ENCODE measurements around the gene TLR10. TPM values are rescaled to one million over a fixed set of nuclear protein-coding genes. Genes with fewer than 3 reads are reported as not detected.

Gene TLR10
- total RNA-seq, 2 donors from 2014 or later, result 0.27 TPM; not detected in 1

DNA sequence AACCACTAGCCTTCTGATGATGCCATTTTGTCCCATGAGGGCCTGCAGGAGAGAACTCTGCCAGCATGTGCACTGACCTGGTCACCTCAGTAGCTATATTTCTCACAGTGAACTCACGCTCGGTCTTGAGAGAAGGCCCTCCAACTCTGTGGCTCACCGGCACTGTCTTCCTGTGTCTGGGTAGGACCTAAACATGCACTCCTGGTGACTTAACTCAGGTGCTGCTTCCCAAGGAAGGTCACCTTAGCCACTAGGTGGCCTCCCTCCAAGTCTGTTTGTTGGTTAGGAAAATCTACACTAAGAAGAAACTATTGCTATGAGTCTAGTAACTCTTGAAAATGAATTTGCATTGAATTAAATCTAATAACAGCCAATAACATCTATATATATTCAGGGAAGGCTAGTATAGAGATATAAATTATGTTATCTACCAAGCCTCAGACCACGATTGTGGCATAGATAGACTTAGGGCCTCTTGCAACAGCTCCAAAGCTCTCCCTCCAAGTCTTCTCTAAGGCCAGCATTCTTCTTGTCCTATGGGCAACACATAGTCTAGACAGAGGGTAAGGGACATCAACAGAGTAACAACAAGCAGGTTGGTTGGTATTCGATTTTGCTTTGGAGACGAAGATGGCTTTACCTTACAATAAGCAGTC, 24.7 kb downstream of the TLR10 start:
- no peaks in the 10 kb centered on the region for H3K9me3 Mint-ChIP-seq
- DNase-seq (ENCODE audit: low spot score in 2 of 2) (no peak), ATAC-seq (peak in 1 of 2 donors; percentile 47)
- H3K27ac Mint-ChIP-seq, result no peak overlapping the region
- no peaks in the 10 kb centered on the region for H3K36me3 Mint-ChIP-seq

DNA sequence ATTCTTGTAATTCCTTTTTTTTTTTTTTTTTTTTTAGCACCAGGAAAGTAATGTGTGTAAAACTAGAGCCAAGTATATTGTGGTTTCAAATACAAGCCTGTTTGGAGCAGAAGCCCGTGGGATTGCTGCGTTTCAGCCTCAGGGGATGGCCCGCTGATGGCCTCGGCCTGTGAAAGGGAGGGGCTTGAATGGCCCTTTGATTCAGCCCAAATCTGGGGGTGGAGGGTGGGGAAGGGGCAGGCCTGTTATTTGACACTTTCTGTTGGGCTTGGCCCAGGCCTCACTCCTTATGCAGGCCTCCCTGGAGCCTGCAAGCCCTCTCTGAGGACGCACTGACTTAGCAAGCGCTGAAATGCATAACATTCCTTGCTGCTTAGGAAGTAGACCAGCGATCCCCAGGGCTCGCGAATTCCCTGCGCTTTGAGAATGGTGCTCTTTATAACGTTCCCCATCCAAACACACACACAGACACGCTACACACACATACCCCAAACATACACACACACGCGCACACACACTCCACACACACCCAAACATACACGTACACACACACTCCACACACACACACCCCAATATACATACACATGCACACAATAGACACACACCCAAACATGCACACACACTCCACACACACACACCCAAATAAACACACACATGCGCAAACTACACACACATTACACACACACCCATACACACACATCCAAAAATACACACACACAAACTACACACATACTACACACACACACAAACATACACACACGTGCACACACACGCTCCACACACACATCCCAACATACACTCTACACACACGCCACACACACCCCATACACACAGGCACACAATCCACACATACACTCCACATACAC, 29.6 kb downstream of the TLR10 start:
- DNase-seq (ENCODE audit: low spot score in 2 of 2) (no peak), ATAC-seq (peak in 1 of 2 donors; percentile 29)
- Mint-ChIP-seq H3K36me3 (peaks cover 7% of the 10 kb centered on the region in 2 donors), H3K27ac (no peak overlapping the region), H3K9me3 (peaks cover 0 to 6% of the 10 kb centered on the region in 2 donors)

DNA sequence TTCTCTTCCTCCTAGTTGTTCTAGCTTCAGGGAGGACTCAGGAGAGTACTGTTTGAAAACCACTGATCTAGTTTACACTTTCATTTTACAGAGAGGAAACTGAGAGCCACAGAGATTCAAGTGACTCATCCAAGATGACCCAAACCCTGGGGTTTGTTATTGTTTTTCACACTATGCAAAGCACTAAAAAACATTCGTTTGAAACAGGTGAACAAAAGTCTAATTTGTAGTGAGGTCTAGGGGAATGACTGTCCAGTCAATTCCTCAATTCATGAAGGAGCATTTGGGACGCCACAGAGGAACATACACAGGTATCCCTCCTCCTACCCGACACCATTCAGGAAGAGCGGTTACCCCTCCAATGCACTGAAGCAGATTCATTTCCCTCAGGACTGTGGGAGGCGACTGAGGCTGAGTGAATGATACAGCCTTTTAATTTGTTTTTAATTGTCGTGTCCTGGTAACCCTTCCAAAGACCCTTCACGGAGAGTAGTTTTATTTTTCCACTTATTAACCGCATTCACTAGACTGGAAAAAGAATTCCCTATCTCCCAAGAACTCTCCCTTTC, 30.3 kb downstream of the TLR10 start:
- H3K36me3 Mint-ChIP-seq, result peaks cover 10% of the 10 kb centered on the region in 2 donors
- DNase-seq (ENCODE audit: low spot score in 2 of 2), result no peak
- peak overlapping the region in 1 of 2 donors; percentile 24 for H3K27ac Mint-ChIP-seq
- peak; percentile 43 to 95 for ATAC-seq
- peaks cover 0 to 8% of the 10 kb centered on the region in 2 donors for H3K9me3 Mint-ChIP-seq

DNA sequence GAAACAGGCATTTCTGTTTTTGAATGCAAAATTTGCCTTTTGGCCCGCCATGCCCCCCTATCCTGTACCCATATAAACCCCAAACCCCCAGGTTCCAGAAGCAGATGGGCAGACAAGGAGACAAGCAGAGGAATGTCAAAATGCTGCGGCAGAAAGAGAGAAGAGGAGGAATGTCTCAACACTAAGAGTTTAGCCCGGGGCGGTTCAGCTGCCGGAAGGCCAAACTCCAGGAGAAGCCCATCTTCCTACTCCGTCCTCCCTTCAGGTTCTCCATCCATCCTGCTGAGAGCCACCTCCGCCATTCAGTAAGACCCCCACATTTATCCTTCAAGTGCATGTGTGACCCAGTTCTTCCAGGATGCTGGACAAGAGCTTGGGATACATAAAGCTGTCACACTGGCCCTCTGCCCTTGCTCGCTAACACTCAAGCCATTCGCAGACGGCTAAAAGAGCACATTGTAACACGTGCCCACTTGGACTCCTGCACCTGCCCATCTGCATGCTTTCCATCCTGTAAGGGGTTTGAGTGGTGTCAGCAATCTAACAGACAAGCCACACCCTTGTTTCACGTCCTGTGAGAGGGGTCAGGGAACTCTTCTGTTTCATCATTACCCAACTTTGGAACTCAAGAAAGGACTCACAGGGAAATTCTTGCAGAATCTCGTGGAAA, 31.3 kb downstream of the TLR10 start:
- H3K27ac Mint-ChIP-seq, result no peak overlapping the region
- DNase-seq (ENCODE audit: low spot score in 2 of 2) (no peak), ATAC-seq (no peak)
- peaks cover 6 to 16% of the 10 kb centered on the region in 2 donors for H3K9me3 Mint-ChIP-seq
- peaks cover 10 to 18% of the 10 kb centered on the region in 2 donors for H3K36me3 Mint-ChIP-seq

DNA sequence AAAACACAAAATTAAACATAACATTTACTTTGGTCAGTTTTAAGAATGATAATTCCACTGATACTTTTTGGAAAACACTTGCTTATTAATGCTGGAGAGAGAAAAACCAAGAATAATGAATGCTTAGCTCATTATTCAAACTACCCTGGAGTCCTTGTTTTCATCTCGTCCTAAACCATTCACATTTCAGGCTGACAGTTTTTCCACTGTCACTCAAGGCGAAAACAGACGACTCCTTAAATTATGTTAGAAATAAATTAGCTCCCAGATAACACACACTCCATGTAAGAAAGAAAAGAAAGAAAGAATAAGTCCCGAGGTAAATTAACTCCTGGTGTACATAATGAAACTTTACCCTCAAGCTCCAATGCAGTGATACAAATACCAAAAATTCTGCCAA, 33.5 kb downstream of the TLR10 start:
- no peak for ATAC-seq
- H3K36me3 Mint-ChIP-seq, result peaks cover 10 to 19% of the 10 kb centered on the region in 2 donors

DNA sequence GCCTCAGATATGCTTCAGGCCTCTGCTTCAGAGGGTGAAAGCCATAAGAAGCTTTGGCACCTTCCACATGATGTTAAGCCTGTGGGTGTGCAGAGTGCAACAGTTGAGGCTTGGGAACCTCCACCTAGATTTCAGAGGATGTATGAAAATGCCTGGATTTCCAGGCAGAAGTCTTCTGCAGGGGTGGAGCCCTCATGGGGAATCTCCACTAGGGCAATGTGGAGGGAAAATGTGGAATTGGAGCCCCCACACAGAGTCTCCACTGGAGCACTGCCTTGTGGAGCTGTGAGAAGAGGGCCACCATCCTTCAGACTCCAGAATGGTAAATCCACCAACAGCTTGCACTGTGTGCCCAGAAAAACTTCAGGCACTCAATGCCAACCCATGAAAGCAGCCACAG, 35.2 kb downstream of the TLR10 start:
- peaks cover 6 to 17% of the 10 kb centered on the region in 2 donors for H3K9me3 Mint-ChIP-seq
- no peak for ATAC-seq

More for the DNA sequence above, 33.5 kb downstream of the TLR10 start:
- Mint-ChIP-seq H3K27ac (no peak overlapping the region), H3K9me3 (peaks cover 6 to 17% of the 10 kb centered on the region in 2 donors)
- no peak for DNase-seq (ENCODE audit: low spot score in 2 of 2)

DNA sequence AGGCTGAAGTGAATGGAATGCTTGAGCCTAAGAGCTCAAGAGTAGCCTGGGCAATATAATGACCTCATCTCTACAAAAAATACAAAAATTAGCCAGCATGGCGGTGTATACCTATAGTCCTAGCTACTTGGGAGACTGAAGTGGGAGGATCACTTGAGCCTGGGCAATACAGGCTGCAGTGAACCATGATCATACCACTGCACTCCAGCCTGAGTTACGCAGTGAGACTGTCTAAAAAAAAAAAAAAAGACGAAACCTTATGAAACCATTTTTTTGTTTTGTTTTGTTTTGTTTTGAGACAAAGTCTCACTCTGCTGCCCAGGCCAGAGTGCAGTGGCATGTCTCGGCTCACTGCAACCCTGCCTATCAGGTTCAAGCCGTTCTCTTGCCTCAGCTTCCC, 36.9 kb downstream of the TLR10 start:
- Mint-ChIP-seq H3K27ac (no peak overlapping the region), H3K36me3 (peaks cover 10 to 19% of the 10 kb centered on the region in 2 donors), H3K9me3 (peaks cover 6 to 17% of the 10 kb centered on the region in 2 donors)
- DNase-seq (ENCODE audit: low spot score in 2 of 2), result no peak
- no peak for ATAC-seq

More for the DNA sequence above, 35.2 kb downstream of the TLR10 start:
- DNase-seq (ENCODE audit: low spot score in 2 of 2), result no peak
- no peak overlapping the region for H3K27ac Mint-ChIP-seq
- peaks cover 10 to 19% of the 10 kb centered on the region in 2 donors for H3K36me3 Mint-ChIP-seq

DNA sequence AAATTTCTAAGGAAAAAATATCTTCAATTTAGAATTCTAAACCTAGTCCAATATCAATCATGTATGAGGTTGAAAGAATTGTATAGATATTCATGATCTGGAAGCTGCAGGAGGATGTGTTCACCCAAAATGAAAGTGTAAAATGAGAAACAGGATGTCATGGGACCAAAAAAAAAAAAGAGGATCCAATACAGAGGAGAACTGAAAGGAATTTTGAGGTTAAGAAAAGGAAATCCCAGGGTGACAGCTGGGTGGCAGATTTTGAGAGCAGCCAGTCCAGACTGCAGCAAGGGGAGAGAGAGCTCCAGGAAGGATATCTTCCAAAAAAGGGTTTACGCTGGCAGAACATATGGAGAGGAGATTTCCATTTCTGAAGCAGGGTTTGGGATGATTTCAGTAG, 38.9 kb downstream of the TLR10 start:
- no peak for ATAC-seq

DNA sequence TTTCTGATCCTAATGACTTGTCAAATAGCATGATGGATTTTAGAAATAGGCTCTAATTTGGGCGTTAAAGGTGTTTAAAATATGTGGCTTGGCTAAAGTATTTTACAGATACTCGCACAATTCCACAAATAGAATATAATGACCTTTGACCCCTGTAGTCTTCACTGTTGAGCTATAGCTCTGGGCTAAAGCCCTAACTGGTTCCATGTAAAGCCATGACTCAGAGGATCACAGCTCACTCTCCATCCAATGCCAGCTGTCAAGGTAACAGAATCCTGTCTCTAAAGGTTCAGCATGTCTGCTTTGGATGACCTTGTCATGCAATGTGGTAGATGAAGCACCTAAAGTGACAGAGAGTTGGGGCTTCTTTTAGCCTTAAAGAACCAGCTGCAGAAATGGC, 42.5 kb downstream of the TLR10 start:
- Mint-ChIP-seq H3K9me3 (no peaks in the 10 kb centered on the region), H3K27ac (no peak overlapping the region), H3K36me3 (no peaks in the 10 kb centered on the region)
- no peak for ATAC-seq
- no peak for DNase-seq (ENCODE audit: low spot score in 2 of 2)

More for the DNA sequence above, 38.9 kb downstream of the TLR10 start:
- H3K9me3 Mint-ChIP-seq, result peaks cover 6 to 17% of the 10 kb centered on the region in 2 donors
- no peak overlapping the region for H3K27ac Mint-ChIP-seq
- no peak for DNase-seq (ENCODE audit: low spot score in 2 of 2)
- H3K36me3 Mint-ChIP-seq, result peaks cover 10 to 19% of the 10 kb centered on the region in 2 donors

DNA sequence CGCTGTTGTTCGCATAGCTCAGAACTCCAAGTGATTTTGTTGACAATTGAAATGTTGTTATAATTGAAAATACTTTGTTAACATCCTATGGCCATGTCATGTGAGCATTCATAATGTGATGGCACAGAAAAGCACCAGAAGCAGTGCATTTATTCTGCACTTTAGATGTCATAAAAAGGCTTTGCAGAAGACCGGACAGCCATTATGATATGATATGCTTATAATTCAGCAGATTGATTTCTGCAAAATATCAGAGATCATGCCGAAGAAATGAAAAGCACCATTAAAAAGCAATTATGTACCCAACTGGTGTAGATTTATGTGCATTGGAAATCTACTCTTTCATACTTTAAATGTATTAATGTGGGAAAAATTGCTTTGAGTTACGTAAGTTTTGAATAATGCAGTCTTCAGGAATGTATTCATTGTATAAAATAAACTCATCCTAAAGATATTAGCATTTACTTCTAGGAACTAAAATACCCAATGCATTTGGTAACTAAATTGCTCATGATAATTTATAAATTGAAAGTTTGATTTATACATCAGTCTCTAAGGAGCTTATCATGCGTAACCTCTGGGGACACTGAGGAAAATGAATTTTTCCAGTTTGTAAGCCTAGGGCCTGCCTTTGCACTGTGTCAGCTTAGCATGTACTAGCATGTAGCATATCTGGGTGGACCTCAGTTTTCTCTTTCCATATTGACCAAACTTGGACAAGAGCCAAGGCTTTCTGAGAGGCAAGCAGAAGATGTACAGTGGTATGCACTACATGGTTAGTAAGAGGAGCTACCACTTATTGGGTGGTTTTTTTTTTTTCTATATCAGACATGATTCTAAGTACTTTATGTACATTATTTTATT, 43.6 kb downstream of the TLR10 start:
- no peak for DNase-seq (ENCODE audit: low spot score in 2 of 2)
- Mint-ChIP-seq H3K36me3 (no peaks in the 10 kb centered on the region), H3K9me3 (no peaks in the 10 kb centered on the region), H3K27ac (no peak overlapping the region)
- ATAC-seq, result no peak

DNA sequence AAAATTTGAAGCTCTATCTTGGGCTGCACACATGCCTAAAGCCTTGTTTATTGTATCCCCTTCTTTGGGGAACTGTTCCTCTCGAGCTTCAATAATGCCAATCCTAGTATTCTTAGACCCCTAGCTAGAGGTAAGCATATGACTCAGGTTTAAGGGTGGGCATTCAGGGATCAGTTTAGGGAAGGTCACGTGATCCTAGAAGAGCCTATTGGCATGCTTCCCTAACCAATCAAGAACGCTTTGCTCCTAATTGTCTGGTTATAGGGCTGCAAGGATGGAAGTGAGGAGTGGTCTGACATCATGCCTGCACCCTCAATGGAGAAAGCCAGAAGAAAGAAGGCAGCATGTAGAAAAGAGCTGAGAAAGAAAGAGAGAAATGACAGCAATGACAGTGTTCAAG, 46.9 kb downstream of the TLR10 start:
- H3K27ac Mint-ChIP-seq, result no peak overlapping the region
- ATAC-seq, result no peak
- peaks cover 13 to 14% of the 10 kb centered on the region in 2 donors for H3K9me3 Mint-ChIP-seq
- no peak for DNase-seq (ENCODE audit: low spot score in 2 of 2)
- peaks cover 0 to 9% of the 10 kb centered on the region in 2 donors for H3K36me3 Mint-ChIP-seq

DNA sequence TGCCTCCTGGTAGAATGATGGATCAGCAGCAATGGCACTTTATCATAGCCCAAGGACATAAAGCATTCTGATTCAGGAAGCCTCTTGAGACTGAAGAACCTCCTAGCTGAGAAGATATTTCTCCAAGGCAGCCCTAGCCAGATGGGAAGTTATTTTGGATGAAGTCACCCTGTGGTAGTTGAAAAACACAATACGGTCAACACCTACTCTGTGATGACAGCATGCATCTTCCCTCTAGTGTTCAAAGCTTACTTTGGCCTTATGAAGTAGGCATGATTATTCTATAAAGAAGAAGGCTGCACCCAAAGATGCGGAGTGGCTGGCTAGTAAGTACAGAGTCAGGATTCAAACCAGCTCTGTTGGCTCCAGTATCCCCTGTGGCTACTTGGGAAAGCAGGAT, 47.9 kb downstream of the TLR10 start:
- H3K27ac Mint-ChIP-seq, result no peak overlapping the region
- peaks cover 13 to 14% of the 10 kb centered on the region in 2 donors for H3K9me3 Mint-ChIP-seq
- ATAC-seq, result no peak
- no peak for DNase-seq (ENCODE audit: low spot score in 2 of 2)
- H3K36me3 Mint-ChIP-seq, result peaks cover 0 to 9% of the 10 kb centered on the region in 2 donors

DNA sequence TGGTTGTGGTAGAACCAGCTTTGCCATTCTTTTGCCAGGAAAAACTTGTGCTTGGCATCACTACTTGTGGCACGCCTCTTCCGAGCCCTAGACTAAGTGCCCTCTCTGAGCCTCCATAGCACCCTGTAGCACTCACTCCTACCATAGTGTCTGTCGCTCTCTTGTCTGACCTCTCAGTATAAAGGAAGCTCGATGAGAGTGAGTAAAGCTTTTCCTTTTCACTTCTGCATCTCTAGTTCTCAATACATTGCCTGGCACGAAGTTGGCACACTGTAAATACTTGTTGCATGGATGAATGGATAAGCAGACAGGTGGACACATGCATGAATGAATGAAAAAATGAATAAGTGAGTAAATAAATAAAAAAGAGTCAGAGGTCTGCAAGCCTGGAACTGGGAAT, 48.3 kb downstream of the TLR10 start:
- H3K27ac Mint-ChIP-seq, result no peak overlapping the region
- peaks cover 13 to 14% of the 10 kb centered on the region in 2 donors for H3K9me3 Mint-ChIP-seq

DNA sequence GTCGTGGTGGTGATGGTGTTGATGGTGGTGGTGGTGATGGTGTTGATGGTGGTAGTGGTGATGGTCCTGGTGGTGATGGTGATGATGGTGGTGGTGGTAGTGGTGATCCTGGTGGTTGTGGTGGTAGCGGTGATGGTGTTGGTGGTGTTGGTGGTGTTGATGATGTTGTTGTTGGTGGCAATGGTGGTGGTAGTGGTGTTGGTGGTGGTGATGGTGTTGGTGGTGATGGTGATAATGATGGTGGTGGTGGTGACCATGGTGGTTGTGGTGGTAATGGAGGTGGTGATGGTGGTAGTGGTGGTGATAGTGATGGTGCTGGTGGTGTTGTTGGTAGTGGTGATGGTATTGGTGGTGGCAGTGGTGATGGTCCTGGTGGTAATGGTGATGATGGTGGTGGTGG, 49.1 kb downstream of the TLR10 start:
- H3K36me3 Mint-ChIP-seq, result peaks cover 0 to 9% of the 10 kb centered on the region in 2 donors
- ATAC-seq, result no peak

More for the DNA sequence above, 48.3 kb downstream of the TLR10 start:
- peaks cover 0 to 9% of the 10 kb centered on the region in 2 donors for H3K36me3 Mint-ChIP-seq
- no peak for DNase-seq (ENCODE audit: low spot score in 2 of 2)
- no peak for ATAC-seq

DNA sequence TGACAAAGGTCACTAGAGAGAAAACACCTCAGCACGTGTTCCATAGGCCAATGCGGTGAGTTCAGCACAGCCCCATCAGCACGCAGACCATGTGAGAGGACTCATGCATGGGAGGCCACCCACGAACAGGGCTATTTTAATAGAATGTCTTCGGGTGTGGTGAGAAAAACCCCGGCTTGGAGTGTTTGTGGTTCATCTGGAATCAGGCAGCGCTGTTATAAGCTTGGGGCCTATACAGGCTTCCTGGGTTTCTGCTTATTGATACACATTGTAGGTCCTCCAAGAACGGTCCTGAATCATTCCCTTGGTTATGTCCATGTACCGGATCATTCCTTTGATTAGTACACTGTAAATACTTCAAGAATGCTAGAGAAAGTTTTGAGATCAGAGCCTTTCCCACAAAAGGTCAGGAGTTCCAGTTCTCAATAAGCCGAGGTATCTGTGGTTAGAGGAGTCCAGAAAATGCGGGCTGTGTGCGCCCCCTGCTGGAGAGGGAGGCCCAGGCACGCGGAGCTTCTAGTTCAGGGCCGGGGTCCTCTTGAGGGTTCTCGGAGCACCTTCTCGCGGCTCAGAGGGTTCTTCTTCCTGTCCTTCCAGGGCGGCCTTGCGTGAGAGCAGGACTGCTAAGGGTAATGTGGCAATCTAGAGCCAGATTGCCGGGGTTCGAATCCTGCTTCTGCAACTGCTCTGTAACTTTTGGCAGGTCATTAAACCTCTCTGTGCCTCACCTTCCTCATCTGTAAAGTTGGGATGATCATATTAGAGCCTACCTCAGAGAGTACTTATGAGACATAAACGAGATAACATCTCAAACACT, 51.8 kb downstream of the TLR10 start:
- DNase-seq (ENCODE audit: low spot score in 2 of 2) (peak; percentile 84 to 89), ATAC-seq (peak; percentile 91)
- Mint-ChIP-seq H3K27ac (peak overlapping the region in 1 of 2 donors; percentile 78), H3K36me3 (peaks cover 0 to 9% of the 10 kb centered on the region in 2 donors), H3K9me3 (peaks cover 13 to 14% of the 10 kb centered on the region in 2 donors)

More for the DNA sequence above, 49.1 kb downstream of the TLR10 start:
- DNase-seq (ENCODE audit: low spot score in 2 of 2), result no peak
- Mint-ChIP-seq H3K27ac (peak overlapping the region in 1 of 2 donors; percentile 57), H3K9me3 (peaks cover 13 to 14% of the 10 kb centered on the region in 2 donors)

Measured in activated naive CD4-positive, alpha-beta T cell treated with anti-CD3 and anti-CD28 coated beads, Interleukin-2, amount 50 U/mL, for 72 hours (primary cell).